Astrocyte of the cerebellum (primary cell): ENCODE results near the gene PLB1.
A peak's percentile ranks its signal among the peaks of the same experiment; 100 is the strongest.

ENCODE experiments used
- DNase-seq: peaks from one replicate; pipeline ENCODE4 v3.0.0-alpha.2; 2011; ENCODE audit warnings: low read depth
- H3K4me3 ChIP-seq: 2 replicates; pipeline ENCODE4 v1.5.1; 2011; ENCODE audit warnings: mild to moderate bottlenecking, low read depth, low read length, moderate library complexity
- in situ Hi-C: cut with HindIII; loops from 2 replicates; pipeline ENCODE4 v1.10.0; 2017; ENCODE audit warnings: low sequenced_read_pairs
- TF ChIP-seq, protein P1 (sequence below): IDR thresholded peaks from 2 replicates; pipeline ENCODE4 v1.5.1; 2012; ENCODE audit warnings: low read length, low read depth, moderate library complexity, mild to moderate bottlenecking; ENCODE audit errors: missing control alignments

PLB1 gene

DNA sequence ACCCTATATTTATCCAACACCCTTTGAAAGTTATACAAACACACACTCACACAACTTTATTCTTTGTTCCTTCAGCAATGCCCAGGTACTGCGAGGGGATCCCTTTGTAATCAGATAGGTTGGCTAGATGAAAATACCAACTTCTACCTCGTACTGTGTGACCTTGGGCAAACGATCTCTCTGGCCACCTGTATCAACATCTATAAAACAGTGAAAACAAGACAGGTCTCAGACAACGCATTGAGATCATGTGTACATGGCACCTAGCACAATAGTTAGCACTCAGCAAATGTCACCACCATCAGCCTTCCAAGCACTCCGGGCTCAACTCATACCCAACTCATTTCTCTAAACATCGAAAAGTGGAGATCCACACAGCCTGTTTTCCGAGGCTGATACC is 137.3 kb downstream of the PLB1 start:
- in situ Hi-C loops, result no loop called here
- TF ChIP-seq, protein P1, sequence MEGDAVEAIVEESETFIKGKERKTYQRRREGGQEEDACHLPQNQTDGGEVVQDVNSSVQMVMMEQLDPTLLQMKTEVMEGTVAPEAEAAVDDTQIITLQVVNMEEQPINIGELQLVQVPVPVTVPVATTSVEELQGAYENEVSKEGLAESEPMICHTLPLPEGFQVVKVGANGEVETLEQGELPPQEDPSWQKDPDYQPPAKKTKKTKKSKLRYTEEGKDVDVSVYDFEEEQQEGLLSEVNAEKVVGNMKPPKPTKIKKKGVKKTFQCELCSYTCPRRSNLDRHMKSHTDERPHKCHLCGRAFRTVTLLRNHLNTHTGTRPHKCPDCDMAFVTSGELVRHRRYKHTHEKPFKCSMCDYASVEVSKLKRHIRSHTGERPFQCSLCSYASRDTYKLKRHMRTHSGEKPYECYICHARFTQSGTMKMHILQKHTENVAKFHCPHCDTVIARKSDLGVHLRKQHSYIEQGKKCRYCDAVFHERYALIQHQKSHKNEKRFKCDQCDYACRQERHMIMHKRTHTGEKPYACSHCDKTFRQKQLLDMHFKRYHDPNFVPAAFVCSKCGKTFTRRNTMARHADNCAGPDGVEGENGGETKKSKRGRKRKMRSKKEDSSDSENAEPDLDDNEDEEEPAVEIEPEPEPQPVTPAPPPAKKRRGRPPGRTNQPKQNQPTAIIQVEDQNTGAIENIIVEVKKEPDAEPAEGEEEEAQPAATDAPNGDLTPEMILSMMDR, result no peak
- DNase-seq, result no peak
- H3K4me3 ChIP-seq, result no peak overlapping the region

DNA sequence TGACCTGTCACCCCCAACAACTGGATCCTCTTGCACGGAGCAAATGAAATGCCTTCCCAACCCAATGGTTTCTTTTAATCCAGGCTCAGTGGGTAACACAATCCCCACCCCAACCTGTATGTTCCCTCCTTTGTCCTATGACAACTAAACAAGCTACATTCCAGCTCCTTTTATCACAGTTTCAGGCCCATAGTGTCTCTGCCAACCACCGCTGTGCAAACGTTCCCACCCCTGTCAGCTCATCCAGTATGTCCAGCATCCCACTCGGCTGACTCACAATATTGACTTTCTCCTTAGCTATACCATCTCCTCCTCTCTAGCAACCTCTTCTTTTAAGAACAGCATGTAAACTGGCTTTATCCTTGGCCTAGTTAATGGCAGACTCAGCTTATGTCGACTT is 137.9 kb downstream of the PLB1 start:
- TF ChIP-seq, protein P1, result no peak

DNA sequence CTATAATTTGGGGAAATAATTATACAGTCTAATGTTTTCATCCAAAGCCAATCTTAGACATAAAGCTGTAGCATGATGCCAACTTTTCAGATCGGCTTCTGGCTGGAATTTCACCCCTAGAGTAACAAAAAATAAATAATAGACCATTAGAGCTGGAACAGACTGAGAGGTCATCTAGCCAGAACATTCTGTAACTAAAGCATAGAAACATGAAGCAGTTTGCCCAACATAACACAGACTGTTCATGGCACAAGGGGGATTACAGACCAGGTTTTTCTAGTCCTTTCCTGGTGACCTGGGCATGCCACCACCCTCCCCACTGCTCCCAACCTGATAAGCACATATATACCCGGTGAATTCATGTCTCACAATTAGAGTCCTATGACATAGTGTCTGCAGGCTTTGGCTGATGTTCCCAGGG is 139.3 kb downstream of the PLB1 start:
- H3K4me3 ChIP-seq, result no peak overlapping the region
- no peak for DNase-seq
- TF ChIP-seq, protein P1, result no peak
- in situ Hi-C loops, result no loop called here

More for the DNA sequence above, 137.9 kb downstream of the PLB1 start:
- in situ Hi-C loops, result no loop called here
- peak; percentile 87 for DNase-seq
- no peak overlapping the region for H3K4me3 ChIP-seq

DNA sequence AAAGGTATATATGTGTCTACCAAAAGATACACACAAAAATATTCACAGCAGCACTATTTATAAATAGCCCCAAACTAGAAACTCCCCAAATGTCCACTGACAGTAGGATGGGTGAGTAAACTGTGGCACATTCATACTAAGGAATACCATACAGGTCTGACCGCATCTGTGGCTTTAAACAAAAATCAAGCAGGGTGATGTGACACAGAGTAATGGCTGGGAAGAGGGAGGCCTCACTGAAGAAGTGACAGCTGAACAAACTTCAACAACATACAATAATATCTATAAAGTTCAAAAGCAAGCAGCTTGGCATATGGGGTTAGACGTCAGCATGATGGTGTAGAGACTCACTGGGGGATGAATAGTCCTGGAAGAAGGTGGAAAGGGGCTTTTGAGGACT is 140.6 kb downstream of the PLB1 start:
- TF ChIP-seq, protein P1, result no peak
- in situ Hi-C loops, result no loop called here
- no peak for DNase-seq
- H3K4me3 ChIP-seq, result no peak overlapping the region

DNA sequence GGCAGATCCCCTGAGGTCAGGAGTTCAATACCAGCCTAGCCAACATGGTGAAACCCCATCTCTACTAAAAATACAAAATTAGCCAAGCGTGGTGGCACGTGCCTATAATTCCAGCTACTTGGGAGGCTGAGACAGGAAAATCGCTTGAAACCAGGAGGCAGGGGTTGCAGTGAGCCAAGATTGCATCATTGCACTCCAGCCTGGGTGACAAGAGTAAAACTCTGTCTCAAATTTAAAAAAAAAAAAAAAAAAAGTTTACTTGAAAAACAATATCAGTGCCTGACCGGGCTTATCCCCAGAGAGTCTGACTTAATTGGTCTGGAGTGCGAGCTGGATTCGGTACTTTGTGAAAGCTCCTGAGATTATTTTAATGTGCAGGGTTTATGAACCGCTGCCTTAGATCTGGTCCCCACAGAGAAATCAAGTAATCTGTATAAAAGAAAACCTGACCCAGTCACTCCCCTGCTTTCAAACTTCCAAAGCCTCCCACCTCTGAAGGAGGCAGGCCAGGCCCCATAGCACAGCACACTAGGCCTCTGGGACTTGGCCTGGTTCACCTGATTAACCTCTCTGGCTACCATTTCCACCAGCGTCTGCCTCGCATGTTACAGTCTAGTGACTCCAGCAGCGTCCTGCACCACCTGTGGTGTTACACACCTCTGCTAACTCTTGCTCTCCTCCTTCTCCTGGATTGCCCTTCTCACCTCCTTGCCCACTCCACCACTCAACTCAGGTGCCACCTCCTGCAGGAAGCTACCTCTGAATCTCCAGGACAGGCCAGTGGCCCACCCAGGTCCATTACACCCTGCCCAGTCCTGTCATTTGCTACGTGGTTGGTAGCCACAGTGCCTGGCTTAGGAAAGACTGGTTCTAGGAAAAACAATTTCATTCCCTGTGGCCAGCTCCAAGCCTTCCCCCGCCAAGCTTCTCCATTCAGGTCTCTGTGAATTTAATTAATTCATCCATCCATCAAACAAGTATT is 141.5 kb downstream of the PLB1 start:
- TF ChIP-seq, protein P1, result no peak
- in situ Hi-C loops, result no loop called here
- no peak overlapping the region for H3K4me3 ChIP-seq
- DNase-seq, result no peak

DNA sequence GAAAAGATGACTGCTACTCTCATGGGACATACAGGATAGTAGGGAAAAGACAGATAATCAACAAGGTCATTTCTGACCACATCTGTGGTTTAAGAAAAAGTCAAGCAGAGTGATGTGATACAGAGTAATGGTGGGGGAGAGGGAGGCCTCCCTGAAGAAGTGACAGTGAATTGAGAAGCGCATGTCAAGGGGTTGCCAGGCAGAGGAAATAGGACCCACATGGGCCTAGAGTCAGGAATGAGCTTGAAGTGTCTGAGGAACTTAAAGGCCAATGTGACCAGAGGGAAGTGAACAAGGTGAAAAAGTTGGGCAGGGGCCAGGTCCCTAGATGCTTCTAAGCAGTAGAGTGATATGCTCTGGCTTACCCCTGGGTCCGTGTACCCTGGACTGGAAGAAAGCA is 142.2 kb downstream of the PLB1 start:
- no peak for DNase-seq
- TF ChIP-seq, protein P1, result no peak
- in situ Hi-C loops, result no loop called here
- H3K4me3 ChIP-seq, result no peak overlapping the region
